Right atrium auricular region (tissue), 2 donors: ENCODE measurements around the gene VWA7. TPM values are rescaled to one million over a fixed set of nuclear protein-coding genes. Genes with fewer than 3 reads are reported as not detected.

ENCODE experiments used
- DNase-seq: peaks from one replicate; pipeline ENCODE4 v3.0.0-alpha.2; 2019; ENCODE audit warnings: low spot score
- H3K27ac ChIP-seq, 2 donors: fragments of 200-600 bp; sonication (generic); 1 replicate in 1 of 2; 2 replicates in 1 of 2; pipeline ENCODE4 v1.5.1; 2016 to 2019
- H3K27me3 ChIP-seq, 2 donors: fragments of 200-600 bp; sonication (generic); one replicate each; pipeline versions ENCODE4 v1.5.1 to v1.6.0; 2017 to 2019
- H3K36me3 ChIP-seq: fragments of 200-600 bp; sonication (generic); one replicate; pipeline ENCODE4 v1.5.1; 2016
- H3K4me1 ChIP-seq, 2 donors: fragments of 200-600 bp; sonication (generic); one replicate each; pipeline versions ENCODE4 v1.5.1 to v1.6.0; 2017 to 2019
- H3K4me3 ChIP-seq, 2 donors: fragments of 200-600 bp; sonication (generic); 1 replicate in 1 of 2; 2 replicates in 1 of 2; pipeline ENCODE4 v1.5.1; 2017 to 2019; ENCODE audit warnings: mild to moderate bottlenecking in 1 of 2, moderate library complexity in 1 of 2
- H3K9me3 ChIP-seq, 2 donors: fragments of 200-600 bp; sonication (generic); one replicate each; pipeline ENCODE4 v1.5.1; 2019
- total RNA-seq, 2 donors: library from RNA; depleted of rRNA; stranded (reverse); fragments of >200 nt; gene quantifications; one replicate each; pipeline ENCODE4 v1.1.0, GENCODE V29; 2016
- TF ChIP-seq, protein P1 (sequence below), 2 donors: fragments of 200-600 bp; sonication (generic); IDR thresholded peaks; one replicate each; pipeline ENCODE4 v1.5.1; 2019; ENCODE audit warnings: antibody characterized with exemption in 2 of 2

VWA7 gene
- total RNA-seq, 2 donors from 2014 or later, result 4.1 to 7.5 TPM

GRCh38 chr6:31723980-31724691, 53.0 kb downstream of the VWA7 start:
- Histone ChIP-seq H3K9me3 (no peaks in the 10 kb centered on the region), H3K36me3 (peaks cover 17% of the 10 kb centered on the region), H3K4me3 (no peak overlapping the region), H3K27me3 (no peaks in the 10 kb centered on the region), H3K4me1 (peaks cover 0 to 21% of the 10 kb centered on the region in 2 donors), H3K27ac (no peak overlapping the region)
- TF ChIP-seq, protein P1, sequence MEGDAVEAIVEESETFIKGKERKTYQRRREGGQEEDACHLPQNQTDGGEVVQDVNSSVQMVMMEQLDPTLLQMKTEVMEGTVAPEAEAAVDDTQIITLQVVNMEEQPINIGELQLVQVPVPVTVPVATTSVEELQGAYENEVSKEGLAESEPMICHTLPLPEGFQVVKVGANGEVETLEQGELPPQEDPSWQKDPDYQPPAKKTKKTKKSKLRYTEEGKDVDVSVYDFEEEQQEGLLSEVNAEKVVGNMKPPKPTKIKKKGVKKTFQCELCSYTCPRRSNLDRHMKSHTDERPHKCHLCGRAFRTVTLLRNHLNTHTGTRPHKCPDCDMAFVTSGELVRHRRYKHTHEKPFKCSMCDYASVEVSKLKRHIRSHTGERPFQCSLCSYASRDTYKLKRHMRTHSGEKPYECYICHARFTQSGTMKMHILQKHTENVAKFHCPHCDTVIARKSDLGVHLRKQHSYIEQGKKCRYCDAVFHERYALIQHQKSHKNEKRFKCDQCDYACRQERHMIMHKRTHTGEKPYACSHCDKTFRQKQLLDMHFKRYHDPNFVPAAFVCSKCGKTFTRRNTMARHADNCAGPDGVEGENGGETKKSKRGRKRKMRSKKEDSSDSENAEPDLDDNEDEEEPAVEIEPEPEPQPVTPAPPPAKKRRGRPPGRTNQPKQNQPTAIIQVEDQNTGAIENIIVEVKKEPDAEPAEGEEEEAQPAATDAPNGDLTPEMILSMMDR (IDR thresholded peaks at IDR 0.05), result no peak
- DNase-seq, result no peak

GRCh38 chr6:31723245-31723979, 53.7 kb downstream of the VWA7 start, which contains the start of gene MPIG6B:
TSS of gene MPIG6B (plus strand) at chr6:31723373. CDS start at chr6:31723384, 11 bp downstream.
- TF ChIP-seq, protein P1 (IDR thresholded peaks at IDR 0.05), result no peak
- no peaks in the 10 kb centered on the region for H3K27me3 ChIP-seq
- H3K4me1 ChIP-seq, result peaks cover 0 to 15% of the 10 kb centered on the region in 2 donors
- H3K27ac ChIP-seq, result no peak within 1 kb of the TSS
- H3K9me3 ChIP-seq, result no peaks in the 10 kb centered on the region
- H3K4me3 ChIP-seq, result no peak within 1 kb of the TSS
- H3K36me3 ChIP-seq, result peaks cover 17% of the 10 kb centered on the region
- DNase-seq, result no peak

DNA sequence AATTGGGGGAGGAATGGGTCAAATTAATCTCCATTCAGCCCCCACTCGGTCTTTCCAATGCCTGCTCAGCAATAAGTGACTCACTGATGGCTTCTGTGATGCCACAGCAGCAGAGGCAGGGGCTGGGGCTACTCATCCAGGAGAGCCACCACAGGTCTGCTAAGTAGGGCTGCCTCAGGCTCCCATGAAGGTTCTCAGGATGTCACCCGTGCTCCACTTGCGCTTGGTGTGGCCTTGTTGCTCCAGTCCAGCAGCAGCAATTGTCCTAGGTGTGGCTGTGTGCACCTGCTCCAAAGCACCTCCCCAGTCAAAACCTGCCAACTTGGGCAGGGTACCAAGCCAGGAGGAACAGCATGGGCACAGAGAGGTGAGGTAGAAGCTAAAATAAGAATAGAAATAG, 55.0 kb downstream of the VWA7 start:
- no peak for DNase-seq
- Histone ChIP-seq H3K27ac (no peak overlapping the region), H3K4me1 (peaks cover 0 to 5% of the 10 kb centered on the region in 2 donors), H3K4me3 (no peak overlapping the region), H3K9me3 (no peaks in the 10 kb centered on the region), H3K27me3 (no peaks in the 10 kb centered on the region), H3K36me3 (peaks cover 13% of the 10 kb centered on the region)
- TF ChIP-seq, protein P1 (IDR thresholded peaks at IDR 0.05), result no peak

DNA sequence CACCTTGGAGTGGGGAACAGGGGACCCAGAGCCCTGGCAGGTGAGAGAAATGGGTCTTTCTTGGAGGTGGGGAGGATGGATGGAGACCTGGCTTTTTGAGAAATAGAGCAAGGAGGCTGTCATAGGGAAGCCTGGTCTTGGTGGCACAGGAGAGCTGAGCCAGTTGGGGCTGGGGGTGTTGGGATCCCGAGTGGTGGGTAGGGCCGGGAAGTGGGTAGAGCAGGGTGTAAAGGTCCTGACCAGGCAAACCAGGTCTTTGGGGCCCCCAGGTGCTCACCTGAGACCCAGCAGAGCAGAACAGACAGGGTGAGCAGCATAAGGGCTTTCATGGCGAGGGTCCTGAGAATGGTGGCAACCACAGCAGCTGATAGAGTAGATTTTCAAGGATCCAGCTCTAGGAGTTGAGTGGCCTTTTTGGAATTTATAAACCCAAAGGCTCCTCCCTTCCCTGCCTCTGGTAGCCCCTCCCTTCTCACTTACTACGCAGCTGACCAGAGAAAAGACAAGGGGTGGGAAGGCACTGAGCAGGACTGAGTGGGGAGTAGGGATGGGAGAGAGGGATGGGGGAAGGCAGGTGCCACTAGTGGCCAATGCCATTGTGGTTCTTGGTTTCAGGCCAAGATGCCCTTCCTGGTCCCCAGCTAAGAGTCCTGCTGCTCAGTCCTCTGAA, 55.6 kb downstream of the VWA7 start, which contains the start of gene LY6G6C:
Gene LY6G6C (minus strand): TSS at position 396 of the 670 bp plus-strand sequence. CDS start 67 bp downstream, at position 329.
- peaks cover 6% of the 10 kb centered on the region for H3K36me3 ChIP-seq
- no peak within 1 kb of the TSS for H3K4me3 ChIP-seq
- H3K27ac ChIP-seq, result no peak within 1 kb of the TSS
- no peaks in the 10 kb centered on the region for H3K27me3 ChIP-seq
- H3K9me3 ChIP-seq, result no peaks in the 10 kb centered on the region
- TF ChIP-seq, protein P1 (IDR thresholded peaks at IDR 0.05), result no peak
- H3K4me1 ChIP-seq, result peaks cover 0 to 5% of the 10 kb centered on the region in 2 donors
- DNase-seq, result no peak

- Histone ChIP-seq H3K9me3 (no peaks in the 10 kb centered on the region), H3K27me3 (no peaks in the 10 kb centered on the region), H3K27ac (no peak overlapping the region), H3K4me3 (no peak overlapping the region), H3K4me1 (no peaks in the 10 kb centered on the region), H3K36me3 (no peaks in the 10 kb centered on the region)
- no peak for DNase-seq
- TF ChIP-seq, protein P1 (IDR thresholded peaks at IDR 0.05), result no peak
Measured at GRCh38 chr6:31720196-31720770, 56.8 kb downstream of the VWA7 start.
